HL-60 (cell line): ENCODE data around the gene TLE2.

Experiments used
- GABPA ChIP-seq: IDR thresholded peaks from 2 replicates; pipeline ENCODE4 v1.6.1; 2012; ENCODE audit warnings: low read depth
- POLR2AphosphoS5 ChIP-seq: IDR thresholded peaks from 2 replicates; pipeline ENCODE4 v1.6.1; 2012; ENCODE audit warnings: low read depth
- TF ChIP-seq, protein P1 (sequence below): IDR thresholded peaks from one replicate; pipeline ENCODE4 v1.5.1; 2011; ENCODE audit warnings: low read length, control low read depth, inconsistent platforms; ENCODE audit not compliant: insufficient read depth

GRCh38 chr19:3020321-3020960 is 8.6 kb downstream of the TLE2 start:
- TF ChIP-seq, protein P1, sequence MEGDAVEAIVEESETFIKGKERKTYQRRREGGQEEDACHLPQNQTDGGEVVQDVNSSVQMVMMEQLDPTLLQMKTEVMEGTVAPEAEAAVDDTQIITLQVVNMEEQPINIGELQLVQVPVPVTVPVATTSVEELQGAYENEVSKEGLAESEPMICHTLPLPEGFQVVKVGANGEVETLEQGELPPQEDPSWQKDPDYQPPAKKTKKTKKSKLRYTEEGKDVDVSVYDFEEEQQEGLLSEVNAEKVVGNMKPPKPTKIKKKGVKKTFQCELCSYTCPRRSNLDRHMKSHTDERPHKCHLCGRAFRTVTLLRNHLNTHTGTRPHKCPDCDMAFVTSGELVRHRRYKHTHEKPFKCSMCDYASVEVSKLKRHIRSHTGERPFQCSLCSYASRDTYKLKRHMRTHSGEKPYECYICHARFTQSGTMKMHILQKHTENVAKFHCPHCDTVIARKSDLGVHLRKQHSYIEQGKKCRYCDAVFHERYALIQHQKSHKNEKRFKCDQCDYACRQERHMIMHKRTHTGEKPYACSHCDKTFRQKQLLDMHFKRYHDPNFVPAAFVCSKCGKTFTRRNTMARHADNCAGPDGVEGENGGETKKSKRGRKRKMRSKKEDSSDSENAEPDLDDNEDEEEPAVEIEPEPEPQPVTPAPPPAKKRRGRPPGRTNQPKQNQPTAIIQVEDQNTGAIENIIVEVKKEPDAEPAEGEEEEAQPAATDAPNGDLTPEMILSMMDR = no peak
- TF ChIP-seq GABPA (no peak), POLR2AphosphoS5 (no peak)
